ENCODE measurements around the gene CES2.
"Not testable (repeated sequence)": the region's sequence is repeated elsewhere in the genome, so short reads cannot be mapped to it uniquely, and the experiment has no call there.

CES2 gene

GRCh38 chr16:66920299-66920590 lies 15.1 kb upstream of the CES2 start:
- DNase-seq, result no peak

GRCh38 chr16:66920924-66921680 lies 14.2 kb upstream of the CES2 start:
- no peak for DNase-seq

- DNase-seq, result no peak
Measured at GRCh38 chr16:66921729-66922450, 13.4 kb upstream of the CES2 start.

- DNase-seq, result no peak
Measured at GRCh38 chr16:66923247-66923731, 12.0 kb upstream of the CES2 start.

- no peak for DNase-seq
Measured at GRCh38 chr16:66923866-66924265, 11.4 kb upstream of the CES2 start.

GRCh38 chr16:66924527-66925321 lies 10.6 kb upstream of the CES2 start:
- no peak for DNase-seq

GRCh38 chr16:66925322-66925840 lies 9.9 kb upstream of the CES2 start, which contains the start of gene RRAD:
TSS of gene RRAD (minus strand) at chr16:66925535. CDS start at chr16:66925179, 356 bp downstream.
- no peak for DNase-seq

GRCh38 chr16:66926171-66926947 lies 9.0 kb upstream of the CES2 start:
- DNase-seq, result no peak

GRCh38 chr16:66926961-66927436 lies 8.3 kb upstream of the CES2 start:
- peak; percentile 27 to 44 for DNase-seq

- DNase-seq, result no peak
Measured at GRCh38 chr16:66927918-66928649, 7.2 kb upstream of the CES2 start.

GRCh38 chr16:66928702-66929388 lies 6.5 kb upstream of the CES2 start:
- DNase-seq, result peak; percentile 30 to 32

GRCh38 chr16:66930189-66930588 lies 5.1 kb upstream of the CES2 start:
- no peak for DNase-seq

- DNase-seq, result no peak
Measured at GRCh38 chr16:66931665-66932064, 3.7 kb upstream of the CES2 start.

GRCh38 chr16:66932076-66932475 lies 3.2 kb upstream of the CES2 start:
- DNase-seq, result no peak

- no peak for DNase-seq
Measured at GRCh38 chr16:66933776-66934137, 1.6 kb upstream of the CES2 start.

GRCh38 chr16:66934138-66934838 lies 1.0 kb upstream of the CES2 start, which contains the start of gene CIAO2B:
TSS of gene CIAO2B (minus strand) at chr16:66934402. CDS start at chr16:66934364, 38 bp downstream.
- DNase-seq, result peak; percentile 62 to 69

GRCh38 chr16:66934839-66935313 lies 440 bp upstream of the CES2 start:
- not testable (repeated sequence) for DNase-seq

- no peak for DNase-seq
Measured at GRCh38 chr16:66936462-66936861, 1.1 kb downstream of the CES2 start.

- DNase-seq, result no peak
Measured at GRCh38 chr16:66936889-66937554, 1.7 kb downstream of the CES2 start.

All from AML-193 (cell line).